SK-N-MC (cell line): ENCODE data around the gene YTHDF1.

Experiments used
- EZH2 ChIP-seq: fragments of 200-600 bp; sonication (generic); IDR thresholded peaks from one replicate; pipeline ENCODE4 v1.6.1; 2017; ENCODE audit warnings: antibody characterized with exemption
- FOXP2 ChIP-seq: optimal IDR thresholded peaks from 2 replicates; pipeline ENCODE3; 2011; ENCODE audit warnings: mild to moderate bottlenecking, moderate library complexity; ENCODE audit not compliant: insufficient read depth; ENCODE audit errors: extremely low read length, control extremely low read depth
- POLR2AphosphoS5 ChIP-seq: IDR thresholded peaks from 2 replicates; pipeline ENCODE4 v1.6.1; 2012; ENCODE audit warnings: mild to moderate bottlenecking, low read depth, low read length, borderline replicate concordance

- TF ChIP-seq EZH2 (no peak), POLR2AphosphoS5 (no peak), FOXP2 (no peak)
These were observed 63.3 kb downstream of the YTHDF1 start for GRCh38 chr20:63152322-63153253.
